BE2C (cell line): ENCODE results near the gene SMTN.
A peak's percentile ranks its signal among the peaks of the same experiment; 100 is the strongest.

Experiments
- DNase-seq: peaks from one replicate; pipeline ENCODE4 v3.0.0-alpha.2; 2020
- H3K27me3 ChIP-seq: fragments of 250-450 bp; sonication (Bioruptor Pico); 2 replicates; pipeline ENCODE4 v1.5.1; 2020; ENCODE audit warnings: mild to moderate bottlenecking
- H3K36me3 ChIP-seq: fragments of 250-450 bp; sonication (Bioruptor Pico); 2 replicates; pipeline ENCODE4 v1.5.1; 2020; ENCODE audit warnings: mild to moderate bottlenecking
- H3K4me1 ChIP-seq: fragments of 250-450 bp; sonication (Bioruptor Pico); 2 replicates; pipeline ENCODE4 v1.5.1; 2020
- H3K4me3 ChIP-seq: 2 replicates; pipeline ENCODE4 v1.5.1; 2011; ENCODE audit warnings: low read depth, low read length
- H3K9me3 ChIP-seq: fragments of 250-450 bp; sonication (Bioruptor Pico); 2 replicates; pipeline ENCODE4 v1.5.1; 2020
- TF ChIP-seq, protein P1 (sequence below): IDR thresholded peaks from 2 replicates; pipeline ENCODE4 v1.5.1; 2012; ENCODE audit warnings: mild to moderate bottlenecking, low read depth, low read length

Gene SMTN

DNA sequence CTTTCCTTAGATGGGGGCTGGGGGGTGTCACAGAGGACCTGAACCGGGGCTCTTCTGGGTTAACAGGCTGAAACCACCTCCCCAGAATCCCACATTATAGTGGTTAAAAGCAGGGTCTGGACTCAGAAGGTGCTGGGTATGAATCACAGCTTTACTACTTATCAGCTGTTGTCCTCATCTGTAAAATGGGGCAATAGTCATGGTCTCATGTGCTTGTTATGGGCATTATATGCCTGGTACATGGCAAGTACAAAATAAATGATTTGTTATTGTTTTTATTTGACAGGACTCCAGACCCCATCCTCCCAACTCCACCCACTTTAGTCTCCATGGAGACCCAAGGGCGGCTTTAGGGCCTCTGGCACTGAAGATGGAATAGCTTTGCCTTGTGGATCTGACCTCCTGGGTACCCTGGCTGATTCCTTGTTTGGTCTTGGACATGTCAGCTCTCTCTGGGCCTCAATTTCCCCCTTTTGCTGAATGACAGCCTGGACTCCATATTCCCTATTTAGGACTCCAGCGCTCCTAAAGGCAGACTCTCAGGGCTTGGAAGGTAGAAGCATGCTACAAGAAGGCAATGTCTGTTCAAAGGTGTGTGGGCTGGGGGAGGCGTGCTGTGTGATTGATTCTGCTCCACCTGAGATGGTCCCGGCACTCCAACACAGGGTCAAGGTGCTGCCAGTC lies 812 bp upstream of the SMTN start:
- TF ChIP-seq, protein P1, sequence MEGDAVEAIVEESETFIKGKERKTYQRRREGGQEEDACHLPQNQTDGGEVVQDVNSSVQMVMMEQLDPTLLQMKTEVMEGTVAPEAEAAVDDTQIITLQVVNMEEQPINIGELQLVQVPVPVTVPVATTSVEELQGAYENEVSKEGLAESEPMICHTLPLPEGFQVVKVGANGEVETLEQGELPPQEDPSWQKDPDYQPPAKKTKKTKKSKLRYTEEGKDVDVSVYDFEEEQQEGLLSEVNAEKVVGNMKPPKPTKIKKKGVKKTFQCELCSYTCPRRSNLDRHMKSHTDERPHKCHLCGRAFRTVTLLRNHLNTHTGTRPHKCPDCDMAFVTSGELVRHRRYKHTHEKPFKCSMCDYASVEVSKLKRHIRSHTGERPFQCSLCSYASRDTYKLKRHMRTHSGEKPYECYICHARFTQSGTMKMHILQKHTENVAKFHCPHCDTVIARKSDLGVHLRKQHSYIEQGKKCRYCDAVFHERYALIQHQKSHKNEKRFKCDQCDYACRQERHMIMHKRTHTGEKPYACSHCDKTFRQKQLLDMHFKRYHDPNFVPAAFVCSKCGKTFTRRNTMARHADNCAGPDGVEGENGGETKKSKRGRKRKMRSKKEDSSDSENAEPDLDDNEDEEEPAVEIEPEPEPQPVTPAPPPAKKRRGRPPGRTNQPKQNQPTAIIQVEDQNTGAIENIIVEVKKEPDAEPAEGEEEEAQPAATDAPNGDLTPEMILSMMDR: no peak
- DNase-seq: no peak
- no peaks in the 10 kb centered on the region for H3K9me3 ChIP-seq
- H3K27me3 ChIP-seq: no peaks in the 10 kb centered on the region
- peak overlapping the region; percentile 77 for H3K4me3 ChIP-seq
- H3K36me3 ChIP-seq: no peaks in the 10 kb centered on the region
- no peaks in the 10 kb centered on the region for H3K4me1 ChIP-seq

DNA sequence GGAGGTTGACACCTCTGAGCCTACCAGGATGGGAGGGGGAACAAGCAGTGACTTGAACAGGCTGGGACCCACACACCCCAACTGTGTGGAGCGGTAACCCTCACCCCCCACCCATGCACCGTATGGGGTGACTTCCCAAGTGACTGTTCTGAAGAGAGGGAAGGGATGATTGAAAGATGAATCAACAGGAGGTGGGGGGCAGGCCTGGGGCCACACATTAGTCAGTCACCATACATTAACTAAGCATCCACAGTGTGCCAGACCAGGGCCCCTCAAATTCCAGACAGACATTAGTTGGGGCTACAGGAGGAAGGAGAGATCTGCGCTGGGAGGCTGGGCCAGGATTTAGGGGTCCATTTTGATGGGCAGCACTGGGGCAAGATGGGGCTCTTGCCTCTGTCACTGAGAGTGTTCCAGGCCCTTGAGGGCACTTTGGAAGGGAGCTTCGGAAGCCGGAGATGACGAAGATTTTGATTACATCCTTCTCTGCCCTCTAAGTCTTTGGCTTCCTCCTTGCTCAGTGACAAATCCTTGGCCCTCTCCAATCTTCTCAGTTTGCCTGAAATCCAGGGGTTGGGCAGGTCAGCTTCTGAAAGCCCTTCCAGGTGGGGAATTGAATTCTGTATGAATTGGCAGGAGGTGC lies 966 bp downstream of the SMTN start:
- peak overlapping the region; percentile 77; the same call in 1 of the 2 replicates for H3K4me3 ChIP-seq
- no peak for DNase-seq

DNA sequence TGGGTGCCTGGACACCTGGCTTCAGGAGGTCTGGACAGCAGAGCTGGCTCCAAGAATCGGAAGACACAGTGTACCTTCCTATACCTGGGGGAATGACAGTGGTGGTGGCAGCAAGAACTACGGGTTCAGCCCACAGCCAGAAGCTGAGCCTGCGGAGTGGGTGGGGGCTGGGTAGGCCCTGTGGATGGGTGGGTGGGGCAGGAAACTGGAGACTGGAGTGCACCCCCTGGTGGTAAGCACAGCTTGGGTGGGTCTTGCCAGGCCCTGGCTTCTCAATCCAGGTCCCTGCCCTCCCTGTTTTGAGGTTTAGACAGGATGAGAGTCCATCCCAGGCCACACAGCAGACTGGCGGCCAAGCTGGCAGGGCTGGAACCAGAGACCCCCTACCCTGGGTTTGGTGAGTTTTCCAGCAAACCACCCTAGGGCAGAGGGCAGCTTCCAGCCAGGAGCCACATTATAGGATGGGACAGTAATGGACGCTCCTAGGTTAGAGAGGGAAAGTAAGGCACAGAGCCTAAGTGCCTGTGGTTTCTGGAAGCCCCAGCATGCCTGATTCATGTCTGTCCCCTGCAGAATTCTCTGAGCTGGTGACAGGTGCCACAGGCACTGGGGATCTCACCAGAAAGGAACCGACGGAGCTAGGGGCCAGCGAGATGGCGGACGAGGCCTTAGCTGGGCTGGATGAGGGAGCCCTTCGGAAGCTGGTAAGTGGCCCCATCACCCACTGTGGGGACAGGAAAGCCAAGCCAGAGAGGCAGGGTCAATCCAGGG lies 1.7 kb downstream of the SMTN start:
- Histone ChIP-seq H3K27me3 (no peaks in the 10 kb centered on the region), H3K36me3 (no peaks in the 10 kb centered on the region), H3K4me3 (no peak overlapping the region), H3K9me3 (no peaks in the 10 kb centered on the region), H3K4me1 (no peaks in the 10 kb centered on the region)
- TF ChIP-seq, protein P1: peak; percentile 55
- peak; percentile 73 for DNase-seq

More for the DNA sequence above, 966 bp downstream of the SMTN start:
- H3K9me3 ChIP-seq: no peaks in the 10 kb centered on the region
- TF ChIP-seq, protein P1: no peak
- H3K36me3 ChIP-seq: no peaks in the 10 kb centered on the region
- no peaks in the 10 kb centered on the region for H3K27me3 ChIP-seq
- H3K4me1 ChIP-seq: no peaks in the 10 kb centered on the region

DNA sequence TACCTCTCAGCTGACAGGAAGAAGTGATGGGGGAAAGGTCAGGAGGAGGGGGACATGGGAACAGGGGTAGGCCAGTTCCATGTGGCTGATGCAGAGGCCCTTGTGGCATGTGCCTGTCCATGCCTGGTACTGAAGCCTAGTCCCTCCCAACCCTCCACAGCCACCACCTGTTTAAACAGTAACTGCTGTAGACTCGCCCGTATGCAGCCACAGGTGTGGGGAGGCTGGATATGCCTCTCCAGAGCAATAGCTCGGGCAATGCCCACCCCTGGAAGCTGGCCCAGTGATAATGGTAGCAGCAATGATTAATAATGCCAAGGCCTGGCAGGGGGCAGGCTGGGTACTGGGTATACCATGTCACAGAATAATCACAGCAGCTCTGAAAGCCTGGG lies 2.3 kb downstream of the SMTN start:
- Histone ChIP-seq H3K36me3 (no peaks in the 10 kb centered on the region), H3K9me3 (no peaks in the 10 kb centered on the region), H3K4me3 (no peak overlapping the region), H3K4me1 (no peaks in the 10 kb centered on the region), H3K27me3 (no peaks in the 10 kb centered on the region)
- DNase-seq: no peak
- TF ChIP-seq, protein P1: no peak

DNA sequence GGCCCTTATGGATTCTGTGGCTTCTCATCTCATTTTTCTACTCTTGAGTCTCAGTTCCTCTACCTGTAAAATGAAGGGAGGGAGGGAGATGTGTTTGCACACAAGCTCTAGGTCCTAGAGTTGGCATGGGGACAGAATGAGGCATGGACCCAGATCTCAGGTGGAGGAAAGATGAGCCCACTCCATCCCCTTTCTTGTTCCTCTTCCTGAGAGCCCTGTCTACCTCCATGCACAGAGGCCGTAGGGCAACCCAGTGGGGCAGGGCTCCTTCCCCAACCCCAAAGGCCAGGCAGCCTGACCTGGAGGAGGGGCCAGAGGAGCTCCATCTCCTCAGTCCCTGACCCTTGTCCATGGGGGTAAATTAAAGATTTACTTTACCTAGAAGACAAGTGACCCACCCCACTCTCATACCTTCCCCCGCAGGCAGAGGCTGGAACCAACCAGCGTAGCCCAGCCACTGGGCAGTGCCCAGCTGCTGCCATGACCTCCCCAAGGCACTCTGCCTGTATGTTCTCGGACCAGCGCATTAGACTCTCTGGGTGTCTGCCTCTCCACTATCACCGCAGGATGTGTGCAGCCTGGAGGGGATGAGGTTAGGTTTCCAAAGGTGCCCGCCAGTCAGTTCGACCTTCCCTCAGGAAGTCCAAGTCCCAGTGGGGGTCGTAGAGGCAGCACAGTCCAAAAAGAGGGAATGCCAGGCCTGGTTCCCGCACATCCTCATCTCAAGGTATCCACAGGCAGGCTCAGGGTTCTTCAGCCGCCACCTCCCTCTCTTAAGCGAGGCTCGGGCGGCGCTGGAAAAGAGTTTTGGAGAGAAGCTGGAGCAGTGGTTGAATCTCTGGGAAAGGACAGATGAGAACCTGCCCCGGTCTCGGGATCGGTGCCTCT lies 3.0 kb downstream of the SMTN start:
- no peaks in the 10 kb centered on the region for H3K9me3 ChIP-seq
- TF ChIP-seq, protein P1: no peak
- H3K4me1 ChIP-seq: no peaks in the 10 kb centered on the region
- no peaks in the 10 kb centered on the region for H3K27me3 ChIP-seq
- peak overlapping the region; percentile 86 for H3K4me3 ChIP-seq
- no peak for DNase-seq
- H3K36me3 ChIP-seq: no peaks in the 10 kb centered on the region
